Left cardiac atrium (tissue), 4 donors: ENCODE results near the gene MB21D2. TPM values are rescaled to one million over a fixed set of nuclear protein-coding genes. Genes with fewer than 3 reads are reported as not detected.
A peak's percentile ranks its signal among the peaks of the same experiment; 100 is the strongest.

Source experiments
- ATAC-seq, 2 donors: fragments of 200-7000 bp; cut with Tn5 transposase; one replicate each; pipeline ENCODE4 v1.9.1; 2020; ENCODE audit warnings: mild to moderate bottlenecking in 2 of 2, moderate library complexity in 2 of 2
- DNase-seq: peaks from one replicate; pipeline ENCODE4 v3.0.0-alpha.2; 2020
- intact Hi-C, 2 donors: fragments of 100-400 bp; cut with DNase I; formaldehyde crosslinking; loops; one replicate each; pipeline versions ENCODE4 v1.14.1 to v1.15.1; 2022 to 2023
- total RNA-seq, 2 donors: library from RNA; stranded (reverse); fragmentation: NEBNext Ultra II Directional; extraction: Animal tissue kit (Norgen Biotek cat#: 25700); gene quantifications; one replicate each; pipeline ENCODE4 v1.2.1, GENCODE V29; 2021
- donor health status: DM: no; HTN: yes; CAD: no.
- donor health status: DM: no; HTN: yes; CAD: no; lungs with severe emphysema.
- donor health status: DM: yes; HTN: yes; CAD: no.
- donor health status: Dilated cardiomyopathy.

The MB21D2 gene
- total RNA-seq, 2 donors from 2014 or later = 2.2 to 4.1 TPM

- DNase-seq = peak; percentile 32
- intact Hi-C loops = no loop called here
- peak; percentile 26 to 30 for ATAC-seq
Observed at GRCh38 chr3:192825657-192826200, 91.9 kb downstream of the MB21D2 start.

GRCh38 chr3:192825216-192825615, 92.4 kb downstream of the MB21D2 start:
- ATAC-seq (peak; percentile 52 to 71), DNase-seq (no peak)
- intact Hi-C loops = no loop called here

- DNase-seq (no peak), ATAC-seq (no peak)
- intact Hi-C loops = no loop called here
Observed at GRCh38 chr3:192824313-192824712, 93.3 kb downstream of the MB21D2 start.

GRCh38 chr3:192821161-192821560, 96.5 kb downstream of the MB21D2 start:
- intact Hi-C loops = no loop called here
- ATAC-seq (no peak), DNase-seq (no peak)

GRCh38 chr3:192820161-192820560, 97.5 kb downstream of the MB21D2 start:
- no peak for ATAC-seq
- intact Hi-C loops = no loop called here
- DNase-seq = no peak

GRCh38 chr3:192819001-192819569, 98.6 kb downstream of the MB21D2 start:
- DNase-seq (peak; percentile 29), ATAC-seq (peak; percentile 80 to 90)
- intact Hi-C loops = loop anchor here (5.0 kb wide), 3 partner anchors 223 to 753 kb away; no protein-coding TSS in a partner anchor

GRCh38 chr3:192818126-192818525, 99.5 kb downstream of the MB21D2 start:
- DNase-seq = no peak
- intact Hi-C loops = loop anchor here (5.0 kb wide), 3 partner anchors 224 to 754 kb away; no protein-coding TSS in a partner anchor
- no peak for ATAC-seq

- ATAC-seq = no peak
- intact Hi-C loops = loop anchor here (2.0 to 5.0 kb wide), 4 partner anchors 223 to 755 kb away; no protein-coding TSS in a partner anchor
Observed at GRCh38 chr3:192817506-192817905, 100.2 kb downstream of the MB21D2 start.

GRCh38 chr3:192817053-192817452, 100.6 kb downstream of the MB21D2 start:
- ATAC-seq (no peak), DNase-seq (no peak)
- intact Hi-C loops = loop anchor here (2.0 to 5.0 kb wide), 4 partner anchors 224 to 755 kb away; no protein-coding TSS in a partner anchor

More at GRCh38 chr3:192817506-192817905, 100.2 kb downstream of the MB21D2 start:
- DNase-seq = no peak

GRCh38 chr3:192816351-192816750, 101.3 kb downstream of the MB21D2 start:
- ATAC-seq (no peak), DNase-seq (no peak)
- intact Hi-C loops = loop anchor here (2.0 to 5.0 kb wide), 4 partner anchors 224 to 756 kb away; no protein-coding TSS in a partner anchor

- DNase-seq (no peak), ATAC-seq (peak in 1 of 2 donors; percentile 40)
- intact Hi-C loops = loop anchor here in 1 of 2 donors (2.0 kb wide), 1 partner anchor 760 kb away; no protein-coding TSS in a partner anchor
Observed at GRCh38 chr3:192812743-192813383, 104.8 kb downstream of the MB21D2 start.

- ATAC-seq = no peak
- no peak for DNase-seq
- intact Hi-C loops = loop anchor here in 1 of 2 donors (10.0 kb wide), 1 partner anchor 241 kb away; no protein-coding TSS in a partner anchor
Observed at GRCh38 chr3:192805711-192806110, 111.9 kb downstream of the MB21D2 start.

- no peak for ATAC-seq
- intact Hi-C loops = loop anchor here in 1 of 2 donors (10.0 kb wide), 1 partner anchor 240 kb away; no protein-coding TSS in a partner anchor
- DNase-seq = no peak
Observed at GRCh38 chr3:192804502-192804901, 113.2 kb downstream of the MB21D2 start.

- intact Hi-C loops = loop anchor here (1.0 to 10.0 kb wide), 3 partner anchors 237 to 336 kb away; no protein-coding TSS in a partner anchor
- ATAC-seq (peak; percentile 62 to 71), DNase-seq (no peak)
Observed at GRCh38 chr3:192802957-192803899, 114.4 kb downstream of the MB21D2 start.

GRCh38 chr3:192801985-192802384, 115.7 kb downstream of the MB21D2 start:
- ATAC-seq = no peak
- DNase-seq = no peak
- intact Hi-C loops = loop anchor here in 1 of 2 donors (10.0 kb wide), 1 partner anchor 237 kb away; no protein-coding TSS in a partner anchor

- DNase-seq (no peak), ATAC-seq (no peak)
- intact Hi-C loops = loop anchor here in 1 of 2 donors (10.0 kb wide), 1 partner anchor 235 kb away; no protein-coding TSS in a partner anchor
Observed at GRCh38 chr3:192799721-192800120, 117.9 kb downstream of the MB21D2 start.

- ATAC-seq (no peak), DNase-seq (no peak)
- intact Hi-C loops = no loop called here
Observed at GRCh38 chr3:192795021-192795420, 122.6 kb downstream of the MB21D2 start.

GRCh38 chr3:192794216-192794615, 123.4 kb downstream of the MB21D2 start:
- no peak for ATAC-seq
- no peak for DNase-seq
- intact Hi-C loops = no loop called here
